SK-N-MC (cell line): Measurements from ENCODE around the gene TMEM132C.

ENCODE experiments used
- EZH2 ChIP-seq: fragments of 200-600 bp; sonication (generic); IDR thresholded peaks from one replicate; pipeline ENCODE4 v1.6.1; 2017; ENCODE audit warnings: antibody characterized with exemption
- FOXP2 ChIP-seq: optimal IDR thresholded peaks from 2 replicates; pipeline ENCODE3; 2011; ENCODE audit warnings: mild to moderate bottlenecking, moderate library complexity; ENCODE audit not compliant: insufficient read depth; ENCODE audit errors: extremely low read length, control extremely low read depth
- POLR2AphosphoS5 ChIP-seq: IDR thresholded peaks from 2 replicates; pipeline ENCODE4 v1.6.1; 2012; ENCODE audit warnings: mild to moderate bottlenecking, low read depth, low read length, borderline replicate concordance

GRCh38 chr12:128483526-128484255, 216.7 kb downstream of the TMEM132C start:
- TF ChIP-seq EZH2 (no peak), POLR2AphosphoS5 (no peak), FOXP2 (no peak)
